NB4 (cell line): ENCODE results near the gene MB21D2.

Source experiments
- CTCF ChIP-seq: IDR thresholded peaks from one replicate; pipeline ENCODE4 v1.5.1; 2012; ENCODE audit warnings: low read depth, low read length
- POLR2A ChIP-seq: IDR thresholded peaks from 2 replicates; pipeline ENCODE4 v1.6.1; 2011; ENCODE audit warnings: mild to moderate bottlenecking; ENCODE audit not compliant: insufficient read length; ENCODE audit errors: extremely low read depth

GRCh38 chr3:192890347-192891335 is 27.0 kb downstream of the MB21D2 start:
- TF ChIP-seq CTCF: no peak
- no peak for TF ChIP-seq POLR2A
